ENCODE results near the gene TERB2. TPM values are rescaled to one million over a fixed set of nuclear protein-coding genes. Genes with fewer than 3 reads are reported as not detected.
"Not testable (repeated sequence)": the region's sequence is repeated elsewhere in the genome, so short reads cannot be mapped to it uniquely, and the experiment has no call there.

Gene TERB2
- polyA plus RNA-seq, 1 donor = not detected

DNA sequence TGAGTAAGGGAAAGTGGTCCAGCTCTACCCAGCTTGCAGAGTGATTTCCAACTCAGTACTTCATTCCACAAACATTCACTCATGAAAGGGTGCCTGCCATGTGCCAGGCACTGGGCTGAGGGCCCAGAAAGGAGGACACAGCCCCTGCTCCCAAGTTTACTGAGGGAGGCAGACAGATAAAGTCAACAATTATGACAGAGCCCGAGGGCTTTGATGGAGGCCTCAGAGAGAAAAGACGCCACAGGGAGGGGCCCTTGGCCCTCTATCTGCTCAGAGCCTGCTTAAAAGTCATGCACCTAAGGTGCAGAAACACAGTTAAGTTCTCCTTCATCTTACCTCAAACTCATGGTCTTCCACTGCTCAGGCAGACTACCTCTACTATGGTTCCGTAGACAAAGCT, 68.2 kb downstream of the TERB2 start:
- H3K27ac ChIP-seq (ENCODE audit: low read length); H3K36me3 ChIP-seq (ENCODE audit: control insufficient read depth, insufficient read depth, low read length); H3K27me3 ChIP-seq (ENCODE audit: control insufficient read depth, insufficient read depth, low read length); H3K9me3 ChIP-seq (ENCODE audit: control insufficient read depth, low read depth, low read length); DNase-seq; H3K4me3 ChIP-seq (ENCODE audit: low read length): not testable (repeated sequence)
- peaks cover 11% of the 10 kb centered on the region for H3K4me1 ChIP-seq (ENCODE audit: control insufficient read depth, insufficient read depth, low read length)
- WGBS (ENCODE audit: insufficient coverage, low lambda C conversion rate) = no CpG with 5 or more reads among the region's 3 CpGs

DNA sequence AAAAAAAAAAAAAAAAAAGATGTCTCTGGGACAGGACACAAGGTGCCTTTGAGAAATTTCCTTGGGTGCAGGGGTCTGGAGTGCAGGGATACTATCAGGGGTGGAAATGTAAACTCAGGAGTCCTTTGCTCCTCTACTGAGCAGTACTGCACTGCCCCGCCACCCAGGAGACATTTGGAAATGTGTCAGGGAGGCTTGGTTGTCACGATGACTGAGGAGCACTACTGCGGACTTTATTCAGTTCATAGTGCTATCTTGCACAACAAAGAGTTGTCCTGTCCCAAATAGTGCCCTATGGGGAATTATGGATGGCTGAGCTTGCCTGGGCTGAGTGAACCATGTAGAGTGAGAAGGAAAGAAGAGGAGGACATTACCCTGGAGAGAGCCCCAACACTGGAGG, 69.1 kb downstream of the TERB2 start:
- H3K4me3 ChIP-seq (ENCODE audit: low read length); H3K27ac ChIP-seq (ENCODE audit: low read length); H3K9me3 ChIP-seq (ENCODE audit: control insufficient read depth, low read depth, low read length); H3K27me3 ChIP-seq (ENCODE audit: control insufficient read depth, insufficient read depth, low read length): not testable (repeated sequence)
- no CpG with 5 or more reads among the region's 3 CpGs for WGBS (ENCODE audit: insufficient coverage, low lambda C conversion rate)
- Histone ChIP-seq H3K4me1 (ENCODE audit: control insufficient read depth, insufficient read depth, low read length) (peaks cover 11% of the 10 kb centered on the region), H3K36me3 (ENCODE audit: control insufficient read depth, insufficient read depth, low read length) (peaks cover 12% of the 10 kb centered on the region)
- DNase-seq = peak in 1 of 2 donors; percentile 55

DNA sequence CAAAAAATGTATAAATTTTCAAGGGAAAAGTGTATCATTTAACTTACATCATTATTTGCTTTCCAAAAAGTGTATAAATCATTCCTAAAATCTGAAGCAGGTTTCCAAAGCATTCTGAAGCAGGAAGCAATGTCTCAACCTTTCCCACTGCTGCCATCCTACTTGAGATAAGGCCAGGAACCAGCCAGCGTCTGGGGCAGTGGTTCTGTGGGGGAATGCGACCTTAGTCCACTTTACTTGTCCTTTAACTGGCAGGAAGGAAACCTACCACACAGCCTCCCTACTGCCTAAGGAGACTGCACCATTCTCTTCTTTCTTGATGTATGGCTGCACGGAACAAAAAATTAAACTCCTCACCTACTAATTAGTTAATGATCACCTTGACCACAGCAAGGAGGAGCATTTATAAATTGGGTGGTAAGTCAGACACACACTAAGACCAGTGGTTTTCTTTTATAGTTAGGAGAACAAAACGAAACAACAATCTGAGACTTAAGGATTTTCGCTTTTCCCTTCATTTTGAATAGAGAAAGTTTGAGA, 70.2 kb downstream of the TERB2 start:
- Histone ChIP-seq H3K27ac (ENCODE audit: low read length) (no peak overlapping the region), H3K36me3 (ENCODE audit: control insufficient read depth, insufficient read depth, low read length) (peaks cover 14% of the 10 kb centered on the region), H3K9me3 (ENCODE audit: control insufficient read depth, low read depth, low read length) (peaks cover 4% of the 10 kb centered on the region), H3K4me3 (ENCODE audit: low read length) (no peak overlapping the region), H3K4me1 (ENCODE audit: control insufficient read depth, insufficient read depth, low read length) (peaks cover 11% of the 10 kb centered on the region), H3K27me3 (ENCODE audit: control insufficient read depth, insufficient read depth, low read length) (no peaks in the 10 kb centered on the region)
- DNase-seq = peak in 1 of 2 donors; percentile 27
- WGBS (ENCODE audit: insufficient coverage, low lambda C conversion rate) = 33% methylated on average over 1 of the region's 5 CpGs

DNA sequence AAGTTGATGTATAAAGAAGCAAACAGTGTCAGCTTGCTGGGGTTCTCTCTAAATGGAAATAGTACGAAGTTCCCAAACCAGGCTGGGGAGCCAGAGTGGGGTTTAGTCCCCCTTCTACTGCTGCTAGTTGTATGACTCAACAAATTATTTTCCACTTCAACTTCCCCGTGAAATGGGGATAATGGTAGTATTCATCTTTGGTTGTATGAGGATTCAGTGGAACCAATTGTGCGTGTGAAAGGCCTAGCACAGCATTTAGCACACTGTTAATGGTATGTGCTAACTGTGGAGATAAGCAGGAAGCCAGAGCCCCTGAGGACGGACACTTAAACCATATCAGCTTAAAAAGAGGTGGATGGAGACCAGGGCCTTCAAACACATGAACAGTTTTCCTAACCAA, 70.7 kb downstream of the TERB2 start:
- 60% methylated on average over 1 of the region's 4 CpGs for WGBS (ENCODE audit: insufficient coverage, low lambda C conversion rate)

More for the DNA sequence above, 70.7 kb downstream of the TERB2 start:
- no peak overlapping the region for H3K4me3 ChIP-seq (ENCODE audit: low read length)
- H3K27me3 ChIP-seq (ENCODE audit: control insufficient read depth, insufficient read depth, low read length) = no peaks in the 10 kb centered on the region
- H3K9me3 ChIP-seq (ENCODE audit: control insufficient read depth, low read depth, low read length) = peaks cover 4% of the 10 kb centered on the region
- H3K4me1 ChIP-seq (ENCODE audit: control insufficient read depth, insufficient read depth, low read length) = peaks cover 11% of the 10 kb centered on the region
- peaks cover 14% of the 10 kb centered on the region for H3K36me3 ChIP-seq (ENCODE audit: control insufficient read depth, insufficient read depth, low read length)
- no peak overlapping the region for H3K27ac ChIP-seq (ENCODE audit: low read length)
- no peak for DNase-seq

Other genes with a start within 250 kb of the TERB2 start
- gene PATL2, start 245.4 kb upstream of the TERB2 start, polyA plus RNA-seq = 2.3 TPM
- 2,256 TPM for gene B2M, start 245.2 kb upstream of the TERB2 start, polyA plus RNA-seq
- gene TRIM69, start 220.2 kb upstream of the TERB2 start, polyA plus RNA-seq = 14.1 TPM
- 61.1 TPM for gene SORD, start 66.5 kb downstream of the TERB2 start, polyA plus RNA-seq
- 0.04 TPM for gene DUOX2, start 157.5 kb downstream of the TERB2 start, polyA plus RNA-seq
- gene DUOXA2, start 157.6 kb downstream of the TERB2 start, polyA plus RNA-seq = not detected
- gene DUOXA1, start 173.2 kb downstream of the TERB2 start, polyA plus RNA-seq = 0.15 TPM
- 2.6 TPM for gene DUOX1, start 173.3 kb downstream of the TERB2 start, polyA plus RNA-seq
- 13.4 TPM for gene SHF, start 231.3 kb downstream of the TERB2 start, polyA plus RNA-seq